Stimulated activated CD4-positive, alpha-beta T cell treated with anti-CD3 and anti-CD28 coated beads, TNF-alpha, amount 100 ng/mL, for 48 hours (primary cell): ENCODE results near the gene MYO5B.

Source experiments
- DNase-seq, 3 donors: peaks; one replicate each; pipeline ENCODE4 v3.0.0-alpha.2; 2020; ENCODE audit warnings: low read depth in 3 of 3

Gene MYO5B

GRCh38 chr18:50151926-50152325 is 43.0 kb downstream of the MYO5B start:
- DNase-seq = no peak

GRCh38 chr18:50144540-50144939 is 50.4 kb downstream of the MYO5B start:
- DNase-seq = no peak

- no peak for DNase-seq
Observed at GRCh38 chr18:50143886-50144285, 51.1 kb downstream of the MYO5B start.

- no peak for DNase-seq
Observed at GRCh38 chr18:50143294-50143693, 51.7 kb downstream of the MYO5B start.

GRCh38 chr18:50142441-50143120 is 52.4 kb downstream of the MYO5B start:
- no peak for DNase-seq

- DNase-seq = no peak
Observed at GRCh38 chr18:50138181-50139064, 56.5 kb downstream of the MYO5B start.

- no peak for DNase-seq
Observed at GRCh38 chr18:50135903-50136302, 59.0 kb downstream of the MYO5B start.

GRCh38 chr18:50133526-50133925 is 61.4 kb downstream of the MYO5B start:
- no peak for DNase-seq

- DNase-seq = no peak
Observed at GRCh38 chr18:50131591-50131990, 63.4 kb downstream of the MYO5B start.

- no peak for DNase-seq
Observed at GRCh38 chr18:50128506-50129271, 66.3 kb downstream of the MYO5B start.

GRCh38 chr18:50127516-50128210 is 67.3 kb downstream of the MYO5B start:
- DNase-seq = no peak

GRCh38 chr18:50126471-50126870 is 68.5 kb downstream of the MYO5B start:
- no peak for DNase-seq

GRCh38 chr18:50125456-50125855 is 69.5 kb downstream of the MYO5B start:
- DNase-seq = no peak

GRCh38 chr18:50119296-50119695 is 75.7 kb downstream of the MYO5B start:
- DNase-seq = no peak

- DNase-seq = no peak
Observed at GRCh38 chr18:50117863-50118262, 77.1 kb downstream of the MYO5B start.

GRCh38 chr18:50115095-50115494 is 79.9 kb downstream of the MYO5B start:
- DNase-seq = no peak

- no peak for DNase-seq
Observed at GRCh38 chr18:50114448-50114847, 80.5 kb downstream of the MYO5B start.

- no peak for DNase-seq
Observed at GRCh38 chr18:50113726-50114125, 81.2 kb downstream of the MYO5B start.

- no peak for DNase-seq
Observed at GRCh38 chr18:50111398-50111797, 83.5 kb downstream of the MYO5B start.

- DNase-seq = no peak
Observed at GRCh38 chr18:50107468-50107977, 87.4 kb downstream of the MYO5B start.

GRCh38 chr18:50105027-50105426 is 89.9 kb downstream of the MYO5B start:
- no peak for DNase-seq

GRCh38 chr18:50104421-50104820 is 90.5 kb downstream of the MYO5B start:
- DNase-seq = no peak
